GM10248 (cell line): Measurements from ENCODE around the gene THRSP.
"Not testable (repeated sequence)": the region's sequence is repeated elsewhere in the genome, so short reads cannot be mapped to it uniquely, and the experiment has no call there.

Experiments
- CTCF ChIA-PET: fragments of 300-600 bp; sonication (Branson Sonifier 250); formaldehyde crosslinking; extraction: SDS; loops from one replicate; lab custom pipeline; 2021; ENCODE audit warnings: antibody characterized with exemption; lab: Yijun Ruan, JAX
- POLR2A ChIA-PET: fragments of 350-650 bp; sonication (Branson Sonifier 250); formaldehyde crosslinking; extraction: SDS; loops from one replicate; lab custom pipeline; 2020; ENCODE audit warnings: antibody characterized with exemption; lab: Yijun Ruan, JAX
- DNase-seq: peaks from one replicate; pipeline ENCODE4 v3.0.0; 2012; ENCODE audit errors: extremely low spot score
- TF ChIP-seq, protein P1 (sequence below): IDR thresholded peaks from 2 replicates; pipeline ENCODE4 v1.5.1; 2012; ENCODE audit warnings: mild to moderate bottlenecking, low read depth; ENCODE audit errors: extremely low read depth, missing control alignments, control extremely low read depth

THRSP gene

DNA sequence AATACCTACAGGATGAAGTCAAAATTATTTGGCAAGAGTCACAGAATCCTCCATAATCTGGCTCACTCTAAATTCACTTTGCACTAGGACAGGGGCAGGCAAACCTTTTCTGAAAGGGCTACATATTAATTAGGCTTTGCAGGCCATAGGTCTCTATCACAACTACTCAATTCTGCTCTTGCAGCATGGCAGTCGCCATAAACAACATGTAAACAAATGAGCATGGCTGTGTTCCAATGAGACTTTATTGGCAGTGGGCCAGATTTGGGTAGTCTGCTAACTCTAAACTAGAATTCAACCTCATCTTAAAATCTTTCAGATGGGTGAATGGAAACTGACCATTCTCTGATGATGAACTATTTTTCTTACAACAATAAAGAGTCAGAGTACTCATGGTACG lies 5.8 kb downstream of the THRSP start:
- TF ChIP-seq, protein P1, sequence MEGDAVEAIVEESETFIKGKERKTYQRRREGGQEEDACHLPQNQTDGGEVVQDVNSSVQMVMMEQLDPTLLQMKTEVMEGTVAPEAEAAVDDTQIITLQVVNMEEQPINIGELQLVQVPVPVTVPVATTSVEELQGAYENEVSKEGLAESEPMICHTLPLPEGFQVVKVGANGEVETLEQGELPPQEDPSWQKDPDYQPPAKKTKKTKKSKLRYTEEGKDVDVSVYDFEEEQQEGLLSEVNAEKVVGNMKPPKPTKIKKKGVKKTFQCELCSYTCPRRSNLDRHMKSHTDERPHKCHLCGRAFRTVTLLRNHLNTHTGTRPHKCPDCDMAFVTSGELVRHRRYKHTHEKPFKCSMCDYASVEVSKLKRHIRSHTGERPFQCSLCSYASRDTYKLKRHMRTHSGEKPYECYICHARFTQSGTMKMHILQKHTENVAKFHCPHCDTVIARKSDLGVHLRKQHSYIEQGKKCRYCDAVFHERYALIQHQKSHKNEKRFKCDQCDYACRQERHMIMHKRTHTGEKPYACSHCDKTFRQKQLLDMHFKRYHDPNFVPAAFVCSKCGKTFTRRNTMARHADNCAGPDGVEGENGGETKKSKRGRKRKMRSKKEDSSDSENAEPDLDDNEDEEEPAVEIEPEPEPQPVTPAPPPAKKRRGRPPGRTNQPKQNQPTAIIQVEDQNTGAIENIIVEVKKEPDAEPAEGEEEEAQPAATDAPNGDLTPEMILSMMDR: no peak
- ChIA-PET POLR2A (no interaction called here), CTCF (interaction anchor here (1.3 kb wide), 1 partner anchor 9 kb away, joined by 4 read pairs; no protein-coding TSS in a partner anchor)
- no peak for DNase-seq

DNA sequence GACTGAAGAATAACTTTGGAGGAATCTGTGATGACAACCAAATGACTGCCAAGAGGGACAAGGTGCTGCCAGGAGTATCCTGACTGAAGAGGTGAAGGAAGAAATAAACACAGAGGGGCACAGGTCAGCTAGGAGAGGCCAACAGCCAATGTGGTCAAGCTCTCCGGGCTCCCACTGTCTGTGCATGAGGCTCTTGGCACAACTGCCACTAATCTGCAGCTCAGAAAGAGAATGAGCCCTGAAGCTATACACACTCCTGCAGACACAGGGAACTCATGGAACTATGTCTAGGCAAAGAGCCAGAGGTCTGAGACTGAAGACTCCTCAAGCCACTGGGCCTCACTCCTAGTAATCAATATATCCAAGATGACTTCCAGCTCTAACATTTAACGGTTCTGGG lies 7.0 kb downstream of the THRSP start:
- ChIA-PET CTCF (interaction anchor here (1.2 to 1.4 kb wide), 3 partner anchors 25 to 76 kb away, joined by 3 to 4 read pairs (median 3); partner anchors contain the start of gene INTS4), POLR2A (interaction anchor here (0.5 kb wide), 1 partner anchor 49 kb away, joined by 6 read pairs; no protein-coding TSS in a partner anchor)
- TF ChIP-seq, protein P1: no peak
- DNase-seq: no peak

DNA sequence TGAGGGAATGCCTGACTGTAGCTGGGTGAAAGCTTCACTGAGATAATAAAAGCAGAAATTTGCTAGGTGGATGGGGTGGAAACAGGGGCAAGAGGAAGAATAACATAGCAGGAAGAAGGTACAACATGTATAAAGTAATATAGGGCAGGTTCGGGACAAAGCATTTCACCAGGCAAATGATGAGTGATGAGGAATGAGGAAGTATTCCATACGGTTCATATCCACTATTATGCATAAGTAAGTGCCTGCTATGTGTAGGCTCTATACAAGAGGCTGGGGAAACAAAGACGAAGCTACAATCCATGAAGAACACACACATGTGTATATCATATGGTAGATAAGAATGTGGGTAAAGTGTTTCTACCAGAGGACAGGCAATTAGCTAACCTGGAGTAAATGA lies 8.1 kb downstream of the THRSP start:
- TF ChIP-seq, protein P1: no peak
- DNase-seq: no peak
- ChIA-PET POLR2A (interaction anchor here (0.6 kb wide), 1 partner anchor 11 kb away, joined by 8 read pairs; no protein-coding TSS in a partner anchor), CTCF (interaction anchor here (1.2 to 1.4 kb wide), 2 partner anchors 26 to 32 kb away, joined by 3 to 4 read pairs; no protein-coding TSS in a partner anchor)

DNA sequence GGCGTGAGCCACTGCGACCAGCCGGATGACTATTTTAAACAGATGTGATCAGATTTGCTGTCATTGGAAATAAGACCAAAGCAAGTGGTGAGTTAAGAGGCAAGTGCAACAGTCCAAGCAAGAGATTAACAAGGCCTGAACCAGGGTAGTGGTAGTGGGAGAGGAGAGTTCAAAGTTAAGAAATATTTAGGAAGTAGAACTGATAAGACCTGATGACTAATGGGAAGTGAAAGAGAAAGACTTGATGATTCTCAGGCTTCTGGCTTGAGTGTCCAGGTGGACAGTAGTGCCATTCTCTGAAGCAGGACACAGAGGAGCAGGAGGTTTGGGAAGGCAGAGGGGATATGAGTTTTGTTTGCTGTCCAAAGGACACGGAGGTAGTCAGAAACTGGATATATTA lies 8.8 kb downstream of the THRSP start:
- TF ChIP-seq, protein P1: no peak
- ChIA-PET POLR2A (interaction anchor here (0.6 kb wide), 1 partner anchor 12 kb away, joined by 8 read pairs; no protein-coding TSS in a partner anchor), CTCF (no interaction called here)
- DNase-seq: no peak

DNA sequence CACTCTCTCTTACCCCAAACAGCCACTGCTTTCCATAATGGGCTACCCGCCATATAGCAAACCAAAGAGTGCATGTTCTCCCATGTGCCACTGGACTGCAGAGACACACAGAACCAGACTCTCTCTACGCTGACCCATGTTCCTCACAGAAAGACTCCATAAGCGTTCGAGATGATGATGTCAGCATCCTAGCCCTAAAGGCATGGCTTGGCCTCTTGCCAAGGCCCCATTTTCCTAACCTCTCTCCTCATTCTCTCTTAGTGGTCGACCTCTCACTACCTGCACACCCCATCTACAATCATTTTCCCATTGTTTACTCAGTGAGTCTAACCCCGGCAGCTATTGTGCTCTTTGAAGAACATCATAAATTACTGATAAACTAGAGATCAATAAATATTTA lies 11.1 kb downstream of the THRSP start:
- ChIA-PET POLR2A (no interaction called here), CTCF (no interaction called here)
- TF ChIP-seq, protein P1: no peak
- no peak for DNase-seq

DNA sequence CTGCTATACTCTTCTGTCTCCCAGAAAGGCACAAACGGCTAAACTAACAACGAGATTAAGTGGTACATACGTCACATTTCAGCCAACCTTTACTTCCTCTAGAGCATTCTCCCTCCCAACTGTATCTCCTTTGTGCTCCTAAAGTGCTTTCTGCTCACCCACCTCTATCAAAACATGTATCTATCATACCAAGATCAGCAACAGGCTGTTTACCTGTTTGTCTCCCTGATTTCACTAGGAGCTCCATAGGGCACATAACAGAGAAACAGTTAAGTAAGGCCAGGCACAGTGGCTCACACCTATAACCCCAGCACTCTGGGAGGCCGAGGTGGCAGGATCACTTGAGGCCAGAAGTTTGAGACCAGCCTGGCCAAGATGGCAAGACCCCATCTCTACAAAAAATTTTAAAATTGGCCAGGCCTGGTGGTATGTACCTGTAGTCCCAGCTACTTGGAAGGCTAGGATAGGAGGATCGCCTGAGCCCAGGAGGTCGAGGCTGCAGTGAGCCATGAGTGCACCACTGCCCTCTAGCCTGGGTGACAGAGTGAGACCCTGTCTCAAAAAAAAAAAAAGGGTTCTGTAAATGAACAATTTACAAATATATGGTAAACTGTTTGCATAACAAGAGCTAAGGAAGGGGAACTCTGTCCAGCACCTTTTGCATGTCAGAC lies 13.2 kb downstream of the THRSP start:
- TF ChIP-seq, protein P1: no peak
- ChIA-PET POLR2A (no interaction called here), CTCF (interaction anchor here (0.9 to 1.8 kb wide), 10 partner anchors 9 to 383 kb away, joined by 3 to 8 read pairs (median 4); partner anchors contain the start of gene INTS4)
- DNase-seq: no peak

DNA sequence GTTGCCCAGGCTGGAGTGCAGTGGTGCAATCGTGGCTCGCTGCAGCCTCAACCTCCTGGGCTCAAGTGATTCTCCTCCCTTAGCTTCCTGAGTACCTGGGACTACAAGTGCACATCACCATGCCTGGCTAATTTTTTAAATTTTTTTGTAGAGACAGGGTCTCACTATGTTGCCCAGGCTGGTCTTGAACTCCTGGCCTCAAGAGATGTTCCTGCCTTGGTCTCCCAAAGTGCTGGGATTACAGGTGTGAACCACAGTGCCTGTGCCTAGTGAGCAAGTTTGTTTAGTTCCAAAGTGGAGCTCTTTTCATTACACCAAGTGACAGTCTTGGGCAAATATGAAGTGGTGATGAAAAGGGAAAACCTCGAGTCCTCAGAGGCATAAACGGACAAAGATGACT lies 13.9 kb downstream of the THRSP start:
- not testable (repeated sequence) for DNase-seq
- ChIA-PET CTCF (interaction anchor here (0.8 to 1.8 kb wide), 9 partner anchors 11 to 384 kb away, joined by 3 to 6 read pairs (median 3); partner anchors contain the start of gene INTS4), POLR2A (interaction anchor here (0.5 kb wide), 1 partner anchor 32 kb away, joined by 3 read pairs; no protein-coding TSS in a partner anchor)
